Inferior parietal cortex (tissue), 1 donor: ENCODE results near the gene PTH1R.

ENCODE experiments used
- DNase-seq: peaks from one replicate; pipeline ENCODE4 v3.0.0-alpha.2; 2016; ENCODE audit errors: extremely low spot score

PTH1R gene

GRCh38 chr3:46946856-46947545, 69.5 kb downstream of the PTH1R start:
- DNase-seq: no peak

GRCh38 chr3:46947546-46947901, 70.0 kb downstream of the PTH1R start:
- DNase-seq: no peak

- no peak for DNase-seq
Measured at GRCh38 chr3:46947981-46948791, 70.7 kb downstream of the PTH1R start.

- no peak for DNase-seq
Measured at GRCh38 chr3:46948830-46949671, 71.5 kb downstream of the PTH1R start.

- DNase-seq: no peak
Measured at GRCh38 chr3:46950177-46950576, 72.7 kb downstream of the PTH1R start.

GRCh38 chr3:46950650-46951241, 73.2 kb downstream of the PTH1R start:
- DNase-seq: no peak

- DNase-seq: no peak
Measured at GRCh38 chr3:46952813-46953212, 75.3 kb downstream of the PTH1R start.
